Hepatocyte (in vitro differentiated cells): ENCODE results near the gene SPPL2C. TPM values are rescaled to one million over a fixed set of nuclear protein-coding genes. Genes with fewer than 3 reads are reported as not detected.

ENCODE experiments used
- DNase-seq: peaks from one replicate; pipeline ENCODE4 v3.0.0-alpha.2; 2016; ENCODE audit warnings: low spot score
- H2AFZ ChIP-seq: fragments of 200-600 bp; sonication (generic); 2 replicates; pipeline ENCODE4 v1.6.0; 2016; ENCODE audit warnings: antibody characterized with exemption, mild to moderate bottlenecking
- H3K27ac ChIP-seq: fragments of 200-600 bp; sonication (generic); 2 replicates; pipeline ENCODE4 v1.5.1; 2016; ENCODE audit warnings: mild to moderate bottlenecking
- H3K27me3 ChIP-seq: fragments of 200-600 bp; sonication (generic); 2 replicates; pipeline ENCODE4 v1.6.1; 2016
- H3K36me3 ChIP-seq: fragments of 200-600 bp; sonication (generic); replicated peaks from 2 replicates; pipeline ENCODE4 v1.5.1; 2016; ENCODE audit warnings: low read depth; ENCODE audit not compliant: insufficient read depth
- H3K4me1 ChIP-seq: fragments of 200-600 bp; sonication (generic); 2 replicates; pipeline ENCODE4 v1.5.1; 2016; ENCODE audit warnings: mild to moderate bottlenecking, moderate library complexity; ENCODE audit not compliant: insufficient read depth
- H3K4me2 ChIP-seq: fragments of 200-600 bp; sonication (generic); 2 replicates; pipeline ENCODE4 v1.6.0; 2016
- H3K4me3 ChIP-seq: fragments of 200-600 bp; sonication (generic); 2 replicates; pipeline ENCODE4 v1.5.1; 2016; ENCODE audit warnings: mild to moderate bottlenecking
- H3K79me2 ChIP-seq: fragments of 200-600 bp; sonication (generic); 2 replicates; pipeline ENCODE4 v1.6.0; 2017; ENCODE audit warnings: mild to moderate bottlenecking
- H3K9me2 ChIP-seq: fragments of 200-600 bp; sonication (generic); replicated peaks from 2 replicates; pipeline ENCODE4 v1.6.0; 2017; ENCODE audit warnings: mild to moderate bottlenecking; ENCODE audit not compliant: insufficient read depth
- H3K9me3 ChIP-seq: fragments of 200-600 bp; sonication (generic); 2 replicates; pipeline ENCODE4 v1.5.1; 2016; ENCODE audit warnings: low read depth, mild to moderate bottlenecking
- H4K20me1 ChIP-seq: fragments of 200-600 bp; sonication (generic); 2 replicates; pipeline ENCODE4 v1.6.0; 2016; ENCODE audit warnings: mild to moderate bottlenecking; ENCODE audit not compliant: insufficient read depth, poor library complexity, severe bottlenecking
- EZH2 ChIP-seq: fragments of 200-600 bp; sonication (generic); IDR thresholded peaks from 2 replicates; pipeline ENCODE4 v1.6.1; 2016; ENCODE audit warnings: antibody characterized with exemption, mild to moderate bottlenecking, borderline replicate concordance
- EZH2phosphoT487 ChIP-seq: fragments of 200-600 bp; sonication (generic); IDR thresholded peaks from one replicate; pipeline ENCODE4 v1.6.1; 2018; ENCODE audit warnings: antibody characterized with exemption, mild to moderate bottlenecking, low read depth, moderate library complexity; ENCODE audit not compliant: unreplicated experiment, severe bottlenecking
- WGBS: methylation state at CpG from one replicate; pipeline ENCODE4 v1.1.6; 2016; ENCODE audit warnings: low lambda C conversion rate; ENCODE audit errors: missing lambda C conversion rate; 5-methylcytosine and 5-hydroxymethylcytosine counted together
- polyA plus RNA-seq: library from polyadenylated mRNA; unstranded; fragments of >200 nt; fragmentation: Nextera tagmentation; extraction: Ambion mirVana; gene quantifications from 2 replicates; pipeline ENCODE4 v1.2.1, GENCODE V29; 2016
- total RNA-seq: library from RNA; depleted of rRNA; stranded (reverse); fragments of >200 nt; gene quantifications from 2 replicates; pipeline ENCODE4 v1.2.3, GENCODE V29; 2014
- TF ChIP-seq, protein P1 (sequence below): fragments of 200-600 bp; sonication (generic); IDR thresholded peaks from 2 replicates; pipeline ENCODE4 v1.5.1; 2016; ENCODE audit warnings: antibody characterized with exemption, mild to moderate bottlenecking; ENCODE audit not compliant: poor library complexity

SPPL2C gene
- total and polyA plus RNA-seq, 2 experiments from 2014 or later: not detected

GRCh38 chr17:45868276-45868675 is 23.6 kb downstream of the SPPL2C start:
- no peaks in the 10 kb centered on the region for H3K4me1 ChIP-seq
- no peak overlapping the region for H3K4me2 ChIP-seq
- H3K79me2 ChIP-seq: no peaks in the 10 kb centered on the region
- DNase-seq: no peak
- H3K4me3 ChIP-seq: no peak overlapping the region
- H4K20me1 ChIP-seq: no peaks in the 10 kb centered on the region
- H3K9me2 ChIP-seq: no peaks in the 10 kb centered on the region
- TF ChIP-seq EZH2phosphoT487 (no peak), EZH2 (no peak)
- TF ChIP-seq, protein P1, sequence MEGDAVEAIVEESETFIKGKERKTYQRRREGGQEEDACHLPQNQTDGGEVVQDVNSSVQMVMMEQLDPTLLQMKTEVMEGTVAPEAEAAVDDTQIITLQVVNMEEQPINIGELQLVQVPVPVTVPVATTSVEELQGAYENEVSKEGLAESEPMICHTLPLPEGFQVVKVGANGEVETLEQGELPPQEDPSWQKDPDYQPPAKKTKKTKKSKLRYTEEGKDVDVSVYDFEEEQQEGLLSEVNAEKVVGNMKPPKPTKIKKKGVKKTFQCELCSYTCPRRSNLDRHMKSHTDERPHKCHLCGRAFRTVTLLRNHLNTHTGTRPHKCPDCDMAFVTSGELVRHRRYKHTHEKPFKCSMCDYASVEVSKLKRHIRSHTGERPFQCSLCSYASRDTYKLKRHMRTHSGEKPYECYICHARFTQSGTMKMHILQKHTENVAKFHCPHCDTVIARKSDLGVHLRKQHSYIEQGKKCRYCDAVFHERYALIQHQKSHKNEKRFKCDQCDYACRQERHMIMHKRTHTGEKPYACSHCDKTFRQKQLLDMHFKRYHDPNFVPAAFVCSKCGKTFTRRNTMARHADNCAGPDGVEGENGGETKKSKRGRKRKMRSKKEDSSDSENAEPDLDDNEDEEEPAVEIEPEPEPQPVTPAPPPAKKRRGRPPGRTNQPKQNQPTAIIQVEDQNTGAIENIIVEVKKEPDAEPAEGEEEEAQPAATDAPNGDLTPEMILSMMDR: no peak
- H3K36me3 ChIP-seq: no peaks in the 10 kb centered on the region
- peaks cover 5% of the 10 kb centered on the region for H3K27me3 ChIP-seq
- H3K9me3 ChIP-seq: no peaks in the 10 kb centered on the region
- 46% methylated on average over 5 of the region's 5 CpGs for WGBS
- H2AFZ ChIP-seq: no peak overlapping the region
- H3K27ac ChIP-seq: no peak overlapping the region

DNA sequence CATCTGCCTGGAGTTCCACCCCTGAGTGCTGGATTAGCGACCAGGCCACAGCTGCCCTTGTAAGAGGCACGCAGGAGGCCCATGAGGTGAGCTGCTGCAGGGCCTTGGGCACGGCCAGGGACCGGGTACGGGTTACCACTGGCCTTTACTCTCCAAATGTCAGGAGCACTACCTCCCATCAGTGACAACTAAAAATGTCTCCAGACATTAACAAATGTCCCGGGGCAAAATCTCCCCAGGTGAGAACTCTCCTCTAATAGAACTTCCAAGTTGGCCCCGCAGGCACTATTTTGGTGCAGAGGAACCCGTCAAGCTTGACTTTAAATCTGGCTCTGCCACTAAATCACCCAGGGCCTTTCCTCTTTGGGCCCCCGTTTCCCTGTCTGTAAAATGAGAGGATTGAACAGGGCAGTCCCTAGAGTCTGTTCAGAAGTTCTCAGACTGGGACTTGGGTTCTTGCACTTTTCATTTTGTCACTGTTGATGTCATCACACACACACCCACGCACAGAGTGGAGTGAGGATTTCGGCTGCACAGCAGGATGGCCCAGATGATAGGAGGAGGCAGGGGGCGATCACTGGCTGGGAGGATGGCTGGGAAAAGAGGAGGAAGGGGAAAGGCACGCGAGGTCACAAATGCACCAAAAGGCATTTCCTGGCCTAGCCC is 25.1 kb downstream of the SPPL2C start:
- no peaks in the 10 kb centered on the region for H3K9me3 ChIP-seq
- H3K27me3 ChIP-seq: peaks cover under 1% of the 10 kb centered on the region
- no peak for DNase-seq
- no peak overlapping the region for H2AFZ ChIP-seq
- 55% methylated on average over 14 of the region's 14 CpGs for WGBS
- TF ChIP-seq, protein P1: no peak
- TF ChIP-seq EZH2 (no peak), EZH2phosphoT487 (no peak)
- no peaks in the 10 kb centered on the region for H3K4me1 ChIP-seq
- H4K20me1 ChIP-seq: no peaks in the 10 kb centered on the region
- H3K4me2 ChIP-seq: no peak overlapping the region
- no peaks in the 10 kb centered on the region for H3K9me2 ChIP-seq
- no peak overlapping the region for H3K27ac ChIP-seq
- H3K79me2 ChIP-seq: no peaks in the 10 kb centered on the region
- no peak overlapping the region for H3K4me3 ChIP-seq
- H3K36me3 ChIP-seq: no peaks in the 10 kb centered on the region

GRCh38 chr17:45870342-45870974 is 25.8 kb downstream of the SPPL2C start:
- Histone ChIP-seq H2AFZ (no peak overlapping the region), H3K27ac (no peak overlapping the region)

More at GRCh38 chr17:45870342-45870974, 25.8 kb downstream of the SPPL2C start:
- Histone ChIP-seq H4K20me1 (no peaks in the 10 kb centered on the region), H3K4me3 (no peak overlapping the region), H3K9me3 (no peaks in the 10 kb centered on the region), H3K27me3 (no peaks in the 10 kb centered on the region), H3K4me2 (no peak overlapping the region), H3K9me2 (no peaks in the 10 kb centered on the region), H3K36me3 (no peaks in the 10 kb centered on the region), H3K4me1 (no peaks in the 10 kb centered on the region), H3K79me2 (no peaks in the 10 kb centered on the region)
- TF ChIP-seq, protein P1: no peak
- TF ChIP-seq EZH2phosphoT487 (no peak), EZH2 (no peak)
- 44% methylated on average over 4 of the region's 4 CpGs for WGBS
- no peak for DNase-seq
